ENCODE data around the gene NISCH.

The NISCH gene

DNA sequence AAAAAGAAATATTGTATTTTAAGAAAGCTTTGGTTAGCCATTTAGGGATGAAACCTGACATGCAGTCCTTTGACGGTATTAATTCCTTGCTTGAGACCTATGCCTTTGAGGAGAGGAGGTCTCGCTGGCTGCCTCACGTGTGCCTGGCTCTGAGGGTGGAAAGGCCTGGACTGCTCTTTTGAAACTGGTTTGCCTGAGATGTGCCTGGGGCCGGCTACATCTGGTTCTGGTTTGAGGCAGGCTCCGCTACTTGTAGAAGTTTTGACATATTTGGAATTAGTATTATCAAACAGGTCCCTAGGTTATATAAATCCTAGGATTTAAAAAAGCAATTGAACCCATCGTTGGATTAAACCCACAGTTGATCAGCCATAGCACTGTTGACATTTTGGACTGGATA, 6.5 kb downstream of the NISCH start:
- Histone ChIP-seq H3K14ac (ENCODE audit: low read length in 2 of 2) (no peak overlapping the region), H3K4me1 (ENCODE audit: control insufficient read depth, insufficient read depth, low read depth, low read length) (peaks cover 18% of the 10 kb centered on the region), H3K36me3 (ENCODE audit: control insufficient read depth in 1 of 2, insufficient read depth in 2 of 2, low read depth in 1 of 2, low read length in 2 of 2) (peaks cover 58 to 69% of the 10 kb centered on the region in 2 experiments), H3K18ac (ENCODE audit: low read depth in 1 of 2, low read length in 2 of 2) (no peak overlapping the region), H2AFZ (ENCODE audit: low read depth, low read length) (no peak overlapping the region), H2BK12ac (ENCODE audit: low read length in 2 of 2) (no peak overlapping the region), H2BK5ac (ENCODE audit: low read depth, low read length, poor library complexity, severe bottlenecking) (no peak overlapping the region), H3K23ac (ENCODE audit: low read length in 2 of 2) (no peak overlapping the region), H3K9me3 (ENCODE audit: control insufficient read depth, low read length) (no peaks in the 10 kb centered on the region), H3K79me1 (replicated peaks; ENCODE audit: low read length, poor library complexity, severe bottlenecking) (peaks cover 25% of the 10 kb centered on the region), H3K4me3 (ENCODE audit: insufficient read depth in 1 of 2, low read depth in 1 of 2, low read length in 2 of 2) (no peak overlapping the region), H2BK15ac (ENCODE audit: low read depth, poor library complexity, severe bottlenecking) (no peak overlapping the region), H2AK5ac (ENCODE audit: low read length, severe bottlenecking) (no peak overlapping the region), H3K9ac (ENCODE audit: low read length) (peak overlapping the region; percentile 49), H3K4me2 (ENCODE audit: low read length, poor library complexity, severe bottlenecking) (no peak overlapping the region), H4K91ac (ENCODE audit: low read length) (no peak overlapping the region), H3K4ac (ENCODE audit: low read depth in 1 of 2, low read length in 2 of 2) (no peak overlapping the region), H3K27ac (ENCODE audit: low read length, poor library complexity, severe bottlenecking) (no peak overlapping the region), H2BK120ac (ENCODE audit: low read depth, low read length) (no peak overlapping the region), H4K8ac (ENCODE audit: low read length) (no peak overlapping the region), H3K27me3 (ENCODE audit: control insufficient read depth in 1 of 2, insufficient read depth in 1 of 2, low read length in 2 of 2) (no peaks in the 10 kb centered on the region)
- DNase-seq, result no peak
- 98% methylated on average over 4 of the region's 6 CpGs for WGBS

DNA sequence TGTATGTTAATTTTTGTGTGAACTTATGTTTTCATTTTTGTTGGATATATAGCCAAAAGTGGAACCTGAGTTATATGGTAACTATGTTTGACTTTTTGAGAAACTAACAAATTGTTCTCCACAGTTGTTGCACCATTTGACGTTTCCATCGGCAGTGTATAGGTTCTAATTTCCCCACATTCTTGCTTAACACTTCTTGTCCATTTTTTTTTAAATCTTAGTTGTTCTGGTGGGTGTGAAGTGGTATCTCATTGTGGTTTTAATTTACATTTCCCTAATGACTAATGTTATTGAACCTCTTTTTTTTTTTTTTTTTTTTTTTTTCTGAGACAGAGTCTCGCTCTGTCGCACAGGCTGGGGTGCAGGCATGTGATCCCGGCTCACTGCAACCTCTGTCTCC, 8.0 kb downstream of the NISCH start:
- H4K8ac ChIP-seq (ENCODE audit: low read length), result no peak overlapping the region
- H3K9ac ChIP-seq (ENCODE audit: low read length), result no peak overlapping the region
- H2BK12ac ChIP-seq (ENCODE audit: low read length in 2 of 2), result no peak overlapping the region
- H2BK15ac ChIP-seq (ENCODE audit: low read depth, poor library complexity, severe bottlenecking), result no peak overlapping the region
- no peak overlapping the region for H3K4me2 ChIP-seq (ENCODE audit: low read length, poor library complexity, severe bottlenecking)
- no peak overlapping the region for H3K4me3 ChIP-seq (ENCODE audit: insufficient read depth in 1 of 2, low read depth in 1 of 2, low read length in 2 of 2)
- no peak overlapping the region for H3K18ac ChIP-seq (ENCODE audit: low read depth in 1 of 2, low read length in 2 of 2)
- no peak overlapping the region for H2BK120ac ChIP-seq (ENCODE audit: low read depth, low read length)
- H3K23ac ChIP-seq (ENCODE audit: low read length in 2 of 2), result no peak overlapping the region
- peaks cover 60 to 63% of the 10 kb centered on the region in 2 experiments for H3K36me3 ChIP-seq (ENCODE audit: control insufficient read depth in 1 of 2, insufficient read depth in 2 of 2, low read depth in 1 of 2, low read length in 2 of 2)
- H2AK5ac ChIP-seq (ENCODE audit: low read length, severe bottlenecking), result no peak overlapping the region
- H3K27me3 ChIP-seq (ENCODE audit: control insufficient read depth in 1 of 2, insufficient read depth in 1 of 2, low read length in 2 of 2), result no peaks in the 10 kb centered on the region
- no peak overlapping the region for H2AFZ ChIP-seq (ENCODE audit: low read depth, low read length)
- WGBS, result 100% methylated on average over 3 of the region's 5 CpGs
- no peak overlapping the region for H4K91ac ChIP-seq (ENCODE audit: low read length)
- no peak overlapping the region for H3K14ac ChIP-seq (ENCODE audit: low read length in 2 of 2)
- H3K4me1 ChIP-seq (ENCODE audit: control insufficient read depth, insufficient read depth, low read depth, low read length), result peaks cover 13% of the 10 kb centered on the region
- H3K27ac ChIP-seq (ENCODE audit: low read length, poor library complexity, severe bottlenecking), result no peak overlapping the region
- no peak overlapping the region for H3K4ac ChIP-seq (ENCODE audit: low read depth in 1 of 2, low read length in 2 of 2)
- peaks cover 27% of the 10 kb centered on the region for H3K79me1 ChIP-seq (replicated peaks; ENCODE audit: low read length, poor library complexity, severe bottlenecking)
- no peaks in the 10 kb centered on the region for H3K9me3 ChIP-seq (ENCODE audit: control insufficient read depth, low read length)
- no peak for DNase-seq
- H2BK5ac ChIP-seq (ENCODE audit: low read depth, low read length, poor library complexity, severe bottlenecking), result no peak overlapping the region

DNA sequence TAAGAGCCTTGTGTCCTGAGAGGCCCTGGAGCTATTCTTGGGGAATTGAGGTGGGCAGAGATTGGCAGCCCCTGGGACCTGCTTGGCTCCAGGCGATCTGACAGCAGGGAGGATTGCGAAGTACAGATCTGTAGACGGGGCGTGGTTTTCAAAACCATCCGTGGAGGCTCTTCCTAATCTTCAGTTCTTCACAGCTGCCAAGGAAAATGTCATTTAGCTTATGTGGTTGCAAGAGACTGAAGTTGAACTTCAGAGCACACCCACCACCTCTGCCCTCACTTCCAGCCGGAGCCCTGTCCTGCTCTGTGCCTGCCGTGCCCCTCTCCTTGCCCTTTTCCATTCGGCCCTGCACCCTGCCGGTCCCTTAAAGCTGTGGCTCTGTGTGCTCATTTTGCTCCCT, 12.9 kb downstream of the NISCH start:
- Histone ChIP-seq H3K27ac (ENCODE audit: low read length, poor library complexity, severe bottlenecking) (no peak overlapping the region), H2BK120ac (ENCODE audit: low read depth, low read length) (no peak overlapping the region), H3K27me3 (ENCODE audit: control insufficient read depth in 1 of 2, insufficient read depth in 1 of 2, low read length in 2 of 2) (no peaks in the 10 kb centered on the region), H2BK15ac (ENCODE audit: low read depth, poor library complexity, severe bottlenecking) (no peak overlapping the region), H3K36me3 (ENCODE audit: control insufficient read depth in 1 of 2, insufficient read depth in 2 of 2, low read depth in 1 of 2, low read length in 2 of 2) (peaks cover 51 to 72% of the 10 kb centered on the region in 2 experiments), H3K4me1 (ENCODE audit: control insufficient read depth, insufficient read depth, low read depth, low read length) (peaks cover 14% of the 10 kb centered on the region), H3K14ac (ENCODE audit: low read length in 2 of 2) (no peak overlapping the region), H3K4ac (ENCODE audit: low read depth in 1 of 2, low read length in 2 of 2) (no peak overlapping the region), H3K4me2 (ENCODE audit: low read length, poor library complexity, severe bottlenecking) (no peak overlapping the region), H3K23ac (ENCODE audit: low read length in 2 of 2) (peak overlapping the region in 1 of 2 experiments; percentile 71), H4K91ac (ENCODE audit: low read length) (no peak overlapping the region), H3K79me1 (replicated peaks; ENCODE audit: low read length, poor library complexity, severe bottlenecking) (peaks cover 41% of the 10 kb centered on the region), H2BK5ac (ENCODE audit: low read depth, low read length, poor library complexity, severe bottlenecking) (no peak overlapping the region), H3K4me3 (ENCODE audit: insufficient read depth in 1 of 2, low read depth in 1 of 2, low read length in 2 of 2) (peak overlapping the region in 1 of 2 experiments; percentile 19), H2AK5ac (ENCODE audit: low read length, severe bottlenecking) (no peak overlapping the region), H2BK12ac (ENCODE audit: low read length in 2 of 2) (no peak overlapping the region), H4K8ac (ENCODE audit: low read length) (no peak overlapping the region), H2AFZ (ENCODE audit: low read depth, low read length) (no peak overlapping the region), H3K9ac (ENCODE audit: low read length) (no peak overlapping the region), H3K9me3 (ENCODE audit: control insufficient read depth, low read length) (no peaks in the 10 kb centered on the region), H3K18ac (ENCODE audit: low read depth in 1 of 2, low read length in 2 of 2) (no peak overlapping the region)
- DNase-seq, result no peak
- WGBS, result 85% methylated on average over 9 of the region's 9 CpGs

DNA sequence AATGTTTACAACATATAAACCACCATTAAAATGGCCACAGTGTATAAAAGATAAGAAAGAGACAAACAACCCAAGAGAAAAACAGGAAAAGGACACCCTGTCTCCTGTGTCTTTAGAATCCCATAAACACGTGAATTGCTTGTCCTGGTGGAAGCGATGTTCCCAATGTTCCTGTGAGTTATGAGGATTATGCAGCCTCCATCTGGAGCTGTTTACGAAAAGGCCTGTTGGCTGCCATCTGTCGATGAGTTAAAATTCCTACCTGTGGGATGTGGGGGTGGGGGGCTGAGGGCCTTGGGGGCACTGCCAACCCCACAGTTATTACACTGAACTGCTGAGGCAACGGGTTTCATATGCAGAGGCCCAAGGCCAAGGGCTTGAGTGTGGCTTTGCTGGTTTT, 13.6 kb downstream of the NISCH start:
- H3K18ac ChIP-seq (ENCODE audit: low read depth in 1 of 2, low read length in 2 of 2), result no peak overlapping the region
- no peak overlapping the region for H2AFZ ChIP-seq (ENCODE audit: low read depth, low read length)
- no peak overlapping the region for H2BK120ac ChIP-seq (ENCODE audit: low read depth, low read length)
- no peak overlapping the region for H3K14ac ChIP-seq (ENCODE audit: low read length in 2 of 2)
- H2AK5ac ChIP-seq (ENCODE audit: low read length, severe bottlenecking), result no peak overlapping the region
- H2BK5ac ChIP-seq (ENCODE audit: low read depth, low read length, poor library complexity, severe bottlenecking), result no peak overlapping the region
- no peak overlapping the region for H2BK15ac ChIP-seq (ENCODE audit: low read depth, poor library complexity, severe bottlenecking)
- H3K27me3 ChIP-seq (ENCODE audit: control insufficient read depth in 1 of 2, insufficient read depth in 1 of 2, low read length in 2 of 2), result no peaks in the 10 kb centered on the region
- peaks cover 53 to 74% of the 10 kb centered on the region in 2 experiments for H3K36me3 ChIP-seq (ENCODE audit: control insufficient read depth in 1 of 2, insufficient read depth in 2 of 2, low read depth in 1 of 2, low read length in 2 of 2)
- H2BK12ac ChIP-seq (ENCODE audit: low read length in 2 of 2), result no peak overlapping the region
- H3K79me1 ChIP-seq (replicated peaks; ENCODE audit: low read length, poor library complexity, severe bottlenecking), result peaks cover 46% of the 10 kb centered on the region
- no peak overlapping the region for H3K9ac ChIP-seq (ENCODE audit: low read length)
- H4K8ac ChIP-seq (ENCODE audit: low read length), result no peak overlapping the region
- no peak overlapping the region for H3K4me3 ChIP-seq (ENCODE audit: insufficient read depth in 1 of 2, low read depth in 1 of 2, low read length in 2 of 2)
- H3K23ac ChIP-seq (ENCODE audit: low read length in 2 of 2), result no peak overlapping the region
- no peak overlapping the region for H4K91ac ChIP-seq (ENCODE audit: low read length)
- no peak for DNase-seq
- no peak overlapping the region for H3K4me2 ChIP-seq (ENCODE audit: low read length, poor library complexity, severe bottlenecking)
- peaks cover 14% of the 10 kb centered on the region for H3K4me1 ChIP-seq (ENCODE audit: control insufficient read depth, insufficient read depth, low read depth, low read length)
- H3K9me3 ChIP-seq (ENCODE audit: control insufficient read depth, low read length), result no peaks in the 10 kb centered on the region
- WGBS, result 82% methylated on average over 5 of the region's 5 CpGs
- H3K27ac ChIP-seq (ENCODE audit: low read length, poor library complexity, severe bottlenecking), result no peak overlapping the region
- no peak overlapping the region for H3K4ac ChIP-seq (ENCODE audit: low read depth in 1 of 2, low read length in 2 of 2)

Measured in mesenchymal stem cell (in vitro differentiated cells and primary cell).